Measurements from ENCODE around the gene RACGAP1. TPM values are rescaled to one million over a fixed set of nuclear protein-coding genes. Genes with fewer than 3 reads are reported as not detected.
"Not testable (repeated sequence)": the region's sequence is repeated elsewhere in the genome, so short reads cannot be mapped to it uniquely, and the experiment has no call there.

The RACGAP1 gene
- total RNA-seq, 2 donors from 2014 or later, result 132 to 145 TPM

DNA sequence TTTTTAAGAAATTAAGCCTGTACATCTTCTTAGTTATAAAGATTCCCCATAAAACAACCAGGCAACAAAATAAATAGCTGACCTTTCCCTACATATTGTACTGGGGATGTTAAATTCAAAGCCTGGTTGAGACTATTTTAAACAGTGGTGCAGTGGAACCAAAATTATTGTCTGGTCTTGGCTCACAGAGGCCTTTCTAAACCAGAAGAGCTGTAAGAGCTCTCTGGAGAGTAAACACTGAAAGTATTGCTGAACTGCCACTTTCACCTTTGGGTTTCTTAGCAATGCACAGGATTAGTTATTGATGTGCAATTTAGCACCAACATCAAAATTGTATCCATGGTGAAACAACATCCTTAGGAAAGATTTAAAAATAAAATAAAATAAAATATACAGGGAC is 20.6 kb downstream of the RACGAP1 start:
- no peak for ATAC-seq (replicated peaks)

DNA sequence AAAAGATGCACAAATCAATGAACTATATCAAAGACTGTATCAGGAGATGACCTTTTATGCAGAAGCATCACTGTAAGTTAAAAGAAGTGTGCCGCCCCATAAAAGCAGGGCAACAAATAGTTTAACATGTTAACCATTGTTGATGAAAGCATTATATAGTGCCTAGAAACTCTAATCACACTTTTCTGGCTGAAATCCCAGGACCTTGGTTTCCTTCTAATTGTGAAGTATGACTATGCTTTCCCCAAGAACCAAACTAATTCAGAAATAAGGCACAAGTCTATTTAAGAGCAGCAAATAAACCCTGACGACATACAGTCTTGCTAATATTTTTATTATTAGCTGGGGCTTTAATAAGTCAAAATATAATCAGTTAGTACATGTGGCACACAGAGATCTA is 21.7 kb downstream of the RACGAP1 start:
- ATAC-seq (replicated peaks), result no peak
- no peaks in the 10 kb centered on the region for H3K9me3 Mint-ChIP-seq
- H3K27me3 Mint-ChIP-seq, result no peaks in the 10 kb centered on the region
- H3K27ac Mint-ChIP-seq, result no peak overlapping the region
- H3K36me3 Mint-ChIP-seq (ENCODE audit: low read depth), result peaks cover 78% of the 10 kb centered on the region
- H3K4me1 Mint-ChIP-seq, result peaks cover 3% of the 10 kb centered on the region
- no peak overlapping the region for H3K4me3 Mint-ChIP-seq

More for the DNA sequence above, 20.6 kb downstream of the RACGAP1 start:
- Mint-ChIP-seq H3K9me3 (no peaks in the 10 kb centered on the region), H3K36me3 (ENCODE audit: low read depth) (peaks cover 72% of the 10 kb centered on the region), H3K4me3 (no peak overlapping the region), H3K4me1 (peaks cover 7% of the 10 kb centered on the region), H3K27ac (peak overlapping the region; percentile 41), H3K27me3 (no peaks in the 10 kb centered on the region)

DNA sequence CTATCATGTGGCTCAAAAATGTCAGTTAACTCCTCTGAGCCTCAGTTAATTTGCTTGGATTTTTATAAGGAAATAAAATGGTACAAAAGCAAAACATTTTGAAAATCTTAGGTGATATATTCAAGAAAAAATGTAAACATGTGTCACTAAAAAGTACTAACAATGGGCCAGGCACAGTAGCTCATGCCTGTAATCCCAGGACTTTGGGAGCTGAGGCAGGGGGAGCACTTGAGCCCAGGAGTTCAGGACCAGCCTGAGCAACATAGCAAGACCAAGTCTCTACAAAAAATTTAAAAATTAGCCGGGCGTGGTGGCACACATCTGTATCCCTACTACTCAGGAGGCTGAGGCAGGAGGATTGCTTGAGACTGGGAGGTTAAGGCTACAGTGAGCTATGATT is 26.8 kb downstream of the RACGAP1 start:
- ATAC-seq (replicated peaks), result no peak
- H3K36me3 Mint-ChIP-seq (ENCODE audit: low read depth), result peaks cover 96% of the 10 kb centered on the region
- no peak overlapping the region for H3K4me3 Mint-ChIP-seq
- no peaks in the 10 kb centered on the region for H3K9me3 Mint-ChIP-seq
- H3K4me1 Mint-ChIP-seq, result no peaks in the 10 kb centered on the region
- H3K27me3 Mint-ChIP-seq, result no peaks in the 10 kb centered on the region
- no peak overlapping the region for H3K27ac Mint-ChIP-seq

DNA sequence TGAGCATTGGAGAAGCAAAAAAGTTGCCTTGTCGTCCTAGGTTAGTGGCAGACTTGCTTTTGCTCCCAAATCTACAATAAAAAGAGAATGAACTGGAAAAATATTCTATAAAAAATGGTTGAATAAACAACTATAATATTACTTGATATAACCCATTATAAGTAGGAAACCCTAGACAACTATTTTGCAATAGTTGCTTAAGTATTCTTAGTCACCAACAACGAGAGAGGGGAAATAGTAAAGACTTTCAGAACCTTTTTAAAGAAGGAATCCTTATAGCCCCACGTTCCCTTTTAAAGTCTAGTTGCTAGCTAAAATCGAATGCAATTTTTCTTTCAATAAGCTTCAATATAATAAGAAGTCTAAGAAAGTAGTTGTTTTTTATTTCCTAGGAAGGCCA is 35.0 kb downstream of the RACGAP1 start:
- Mint-ChIP-seq H3K27ac (no peak overlapping the region), H3K36me3 (ENCODE audit: low read depth) (peaks cover 86% of the 10 kb centered on the region), H3K4me1 (peaks cover 10% of the 10 kb centered on the region), H3K4me3 (no peak overlapping the region), H3K9me3 (no peaks in the 10 kb centered on the region), H3K27me3 (no peaks in the 10 kb centered on the region)
- ATAC-seq (replicated peaks), result no peak

DNA sequence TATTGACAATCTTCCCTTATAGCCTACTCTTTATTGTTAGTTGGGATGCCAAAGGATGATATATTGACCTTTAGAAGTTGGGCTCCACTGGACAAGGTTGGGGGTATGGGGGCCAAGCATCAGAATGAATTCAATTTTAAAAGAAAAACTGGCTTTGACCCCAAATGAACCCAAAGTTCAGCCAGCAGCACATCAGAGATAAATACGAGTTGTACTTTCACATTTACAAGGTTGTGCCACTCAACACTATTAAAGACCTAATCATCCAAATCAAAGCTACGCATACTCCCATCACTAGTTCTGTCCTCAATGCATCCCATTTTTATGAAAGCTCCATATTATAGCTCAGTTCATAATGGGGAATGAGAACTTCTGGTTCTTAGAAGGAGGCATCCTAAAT is 35.9 kb downstream of the RACGAP1 start:
- H3K36me3 Mint-ChIP-seq (ENCODE audit: low read depth), result peaks cover 77% of the 10 kb centered on the region
- not testable (repeated sequence) for H3K27me3 Mint-ChIP-seq; H3K4me1 Mint-ChIP-seq; H3K27ac Mint-ChIP-seq; ATAC-seq (replicated peaks); H3K4me3 Mint-ChIP-seq; H3K9me3 Mint-ChIP-seq

DNA sequence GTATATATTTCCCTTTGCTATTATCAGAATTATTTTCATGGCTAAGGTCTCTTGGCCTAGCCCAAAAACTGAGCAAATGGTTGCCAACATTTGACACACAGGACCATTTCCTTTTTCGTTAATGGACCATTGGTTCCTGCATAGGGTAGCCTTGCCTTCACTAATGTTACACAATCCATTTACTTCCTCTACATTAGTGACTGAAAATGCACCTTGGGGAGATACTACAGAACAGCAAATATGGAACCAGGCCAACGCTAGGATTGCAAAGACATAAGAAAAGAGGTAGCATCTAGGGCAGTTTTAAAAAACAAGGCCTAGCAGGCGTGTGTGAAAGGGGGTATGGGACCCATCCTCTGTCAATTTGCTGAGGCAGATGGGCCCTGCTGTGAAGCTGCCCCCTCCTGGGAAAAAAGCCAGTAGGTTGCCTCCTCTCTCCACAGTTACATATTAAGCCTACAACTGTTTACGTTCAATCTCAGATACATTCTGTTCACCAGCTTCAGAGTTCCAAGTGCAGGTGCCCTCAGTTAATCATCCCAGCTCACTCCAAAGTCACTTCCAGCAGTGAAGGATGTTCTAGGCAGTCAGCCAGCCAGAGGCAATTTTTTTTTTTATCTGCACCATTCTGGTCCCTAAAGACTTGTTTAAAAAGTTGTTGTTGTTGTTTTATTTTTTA is 37.5 kb downstream of the RACGAP1 start:
- Mint-ChIP-seq H3K4me3 (no peak overlapping the region), H3K9me3 (no peaks in the 10 kb centered on the region), H3K4me1 (peaks cover 10% of the 10 kb centered on the region), H3K36me3 (ENCODE audit: low read depth) (peaks cover 60% of the 10 kb centered on the region), H3K27ac (no peak overlapping the region), H3K27me3 (no peaks in the 10 kb centered on the region)
- no peak for ATAC-seq (replicated peaks)

DNA sequence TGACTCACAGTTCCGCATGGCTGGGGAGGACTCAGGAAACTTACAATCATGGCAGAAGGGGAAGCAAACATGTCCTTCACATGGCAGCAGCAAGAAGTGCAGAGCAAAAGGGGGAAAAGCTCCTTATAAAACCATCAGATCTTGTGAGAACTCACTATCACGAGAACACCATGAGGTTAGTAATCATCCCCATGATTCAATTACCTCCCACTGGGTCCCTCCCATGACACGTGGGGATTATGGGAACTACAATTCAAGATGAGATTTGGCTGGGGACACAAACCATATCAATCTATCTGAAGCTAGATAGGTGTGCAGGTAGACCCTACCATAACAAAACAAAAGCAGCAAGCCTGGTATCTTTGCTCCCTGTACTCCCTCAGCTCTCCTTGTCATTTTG is 38.8 kb downstream of the RACGAP1 start:
- not testable (repeated sequence) for H3K4me1 Mint-ChIP-seq; ATAC-seq (replicated peaks); H3K9me3 Mint-ChIP-seq; H3K27me3 Mint-ChIP-seq; H3K4me3 Mint-ChIP-seq
- peak overlapping the region; percentile 36 for H3K27ac Mint-ChIP-seq
- H3K36me3 Mint-ChIP-seq (ENCODE audit: low read depth), result peaks cover 48% of the 10 kb centered on the region

DNA sequence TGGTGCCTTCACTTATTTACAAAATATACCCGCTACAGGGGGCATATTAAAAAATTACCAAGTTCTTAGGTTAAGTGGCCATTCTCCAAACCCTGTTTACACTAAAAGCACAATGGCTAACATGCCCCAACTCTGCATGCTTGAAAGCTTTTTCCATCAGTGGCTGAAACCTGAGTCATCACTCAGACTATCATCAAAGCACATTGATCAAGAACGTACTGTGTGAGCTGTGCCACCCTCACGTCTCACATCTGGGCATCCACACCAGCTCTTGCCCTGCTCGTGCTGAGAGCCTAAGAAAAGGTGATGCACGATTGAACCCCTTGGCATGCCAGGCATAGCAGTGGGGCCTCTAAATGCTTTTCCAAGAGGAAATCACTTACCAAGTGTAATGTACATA is 39.3 kb downstream of the RACGAP1 start:
- no peaks in the 10 kb centered on the region for H3K27me3 Mint-ChIP-seq
- peak; percentile 96 for ATAC-seq (replicated peaks)
- no peak overlapping the region for H3K4me3 Mint-ChIP-seq
- no peaks in the 10 kb centered on the region for H3K9me3 Mint-ChIP-seq
- H3K4me1 Mint-ChIP-seq, result peaks cover 10% of the 10 kb centered on the region
- H3K36me3 Mint-ChIP-seq (ENCODE audit: low read depth), result peaks cover 44% of the 10 kb centered on the region
- peak overlapping the region; percentile 36 for H3K27ac Mint-ChIP-seq

DNA sequence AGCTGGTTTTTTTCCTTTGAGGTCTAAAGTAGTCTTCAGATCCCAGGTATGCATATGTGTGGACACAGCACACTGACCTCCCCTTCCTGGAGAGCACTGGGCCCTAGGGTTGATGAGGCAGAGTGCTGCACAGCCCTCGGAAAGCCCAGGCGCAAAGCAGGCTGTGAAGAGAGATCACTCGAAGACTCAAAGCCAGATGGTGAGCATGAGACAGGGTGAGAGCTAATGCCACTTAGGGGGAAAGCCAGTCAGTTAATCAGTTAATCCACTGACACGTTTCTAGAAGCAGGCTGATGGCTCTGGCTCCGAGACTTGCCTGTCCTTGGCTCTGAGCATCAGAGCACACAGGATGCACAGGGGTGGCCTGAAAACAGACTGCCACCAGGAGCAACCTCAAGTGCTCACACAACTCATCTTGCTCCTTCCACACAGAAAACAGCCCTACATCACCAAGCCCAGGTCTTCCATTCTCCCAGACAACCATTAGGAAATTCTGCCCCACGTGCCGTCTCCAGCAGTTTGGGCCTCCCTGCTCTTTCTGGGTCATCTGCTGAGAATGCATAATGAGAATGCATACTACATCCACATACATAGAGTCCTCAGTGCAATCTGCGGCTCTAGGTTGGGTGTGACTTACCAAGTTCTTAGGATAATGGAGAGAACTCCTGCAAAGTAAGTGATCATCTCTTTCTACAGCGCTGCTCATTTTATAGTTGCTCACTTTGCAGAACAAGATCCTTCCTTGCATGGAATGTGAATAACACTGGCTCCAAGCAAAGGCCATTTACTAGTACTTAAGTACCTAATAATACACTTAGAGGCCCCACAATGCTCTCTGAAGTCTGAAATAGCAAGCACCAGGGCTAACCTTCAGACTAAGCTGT is 40.6 kb downstream of the RACGAP1 start:
- ATAC-seq (replicated peaks), result no peak
- peaks cover 31% of the 10 kb centered on the region for H3K36me3 Mint-ChIP-seq (ENCODE audit: low read depth)
- peaks cover 10% of the 10 kb centered on the region for H3K4me1 Mint-ChIP-seq
- no peaks in the 10 kb centered on the region for H3K27me3 Mint-ChIP-seq
- H3K4me3 Mint-ChIP-seq, result no peak overlapping the region
- no peaks in the 10 kb centered on the region for H3K9me3 Mint-ChIP-seq
- no peak overlapping the region for H3K27ac Mint-ChIP-seq

DNA sequence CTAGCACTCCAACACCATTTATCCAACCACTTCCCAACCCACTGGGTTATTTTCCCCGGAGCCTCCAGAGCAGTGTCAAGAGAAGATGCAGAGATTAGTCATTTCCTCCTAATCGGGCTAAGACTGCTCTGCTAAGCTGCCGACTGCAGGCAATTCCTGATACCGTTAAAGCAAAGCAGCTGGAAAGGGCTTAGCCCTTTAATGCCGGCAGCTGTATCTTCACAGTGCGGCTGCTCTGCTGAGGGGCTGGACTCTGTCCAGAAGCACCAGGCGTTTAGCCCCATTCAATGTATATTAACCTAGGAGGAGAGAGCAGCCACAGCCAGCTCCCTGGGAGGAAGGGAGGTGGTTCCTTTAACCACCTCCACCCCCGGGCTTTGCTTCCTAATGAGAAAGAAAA is 41.4 kb downstream of the RACGAP1 start:
- peaks cover 23% of the 10 kb centered on the region for H3K36me3 Mint-ChIP-seq (ENCODE audit: low read depth)
- no peak overlapping the region for H3K4me3 Mint-ChIP-seq
- H3K4me1 Mint-ChIP-seq, result peaks cover 10% of the 10 kb centered on the region
- H3K9me3 Mint-ChIP-seq, result no peaks in the 10 kb centered on the region
- no peak overlapping the region for H3K27ac Mint-ChIP-seq
- H3K27me3 Mint-ChIP-seq, result no peaks in the 10 kb centered on the region
- no peak for ATAC-seq (replicated peaks)

DNA sequence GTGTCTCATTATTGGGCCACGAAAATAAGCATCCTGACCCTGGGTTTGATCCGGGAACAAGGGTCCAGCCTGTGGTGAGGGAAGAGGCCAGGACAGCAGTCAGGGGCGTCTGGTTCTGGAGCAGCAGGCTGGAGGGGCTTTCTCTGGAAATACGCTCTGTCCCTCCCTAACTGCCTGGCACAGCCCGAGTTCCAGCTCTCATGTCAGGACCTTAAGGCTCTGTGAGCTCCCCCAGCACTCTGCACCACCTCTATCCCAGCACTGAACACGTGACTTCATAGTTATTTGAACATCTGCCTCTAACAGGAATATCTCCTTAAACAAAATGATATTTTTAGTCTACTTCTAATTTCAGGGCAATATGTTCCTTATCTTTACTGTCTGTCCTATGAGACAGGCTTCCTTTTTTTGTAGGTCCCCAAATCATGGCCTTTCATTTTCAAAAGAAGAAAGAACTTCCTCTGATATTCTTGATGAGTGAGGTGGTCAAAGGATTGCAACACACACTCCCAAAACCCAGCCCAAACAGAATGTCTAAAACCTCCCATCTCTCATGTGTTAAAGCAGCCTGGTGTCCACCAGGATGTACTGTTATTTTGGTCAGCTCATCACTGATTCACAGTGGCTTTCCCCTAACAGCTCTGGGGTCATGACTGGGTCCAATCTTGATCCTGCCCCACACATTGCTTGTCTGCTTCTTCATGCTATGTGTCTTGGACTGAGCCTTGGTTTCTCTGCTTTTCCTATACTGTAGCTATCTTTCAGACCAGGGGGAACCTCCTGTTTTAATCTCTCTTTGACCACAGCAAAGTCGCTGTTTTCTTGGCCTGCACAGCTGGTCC is 42.8 kb downstream of the RACGAP1 start:
- H3K27me3 Mint-ChIP-seq, result no peaks in the 10 kb centered on the region
- peaks cover 9% of the 10 kb centered on the region for H3K36me3 Mint-ChIP-seq (ENCODE audit: low read depth)
- H3K9me3 Mint-ChIP-seq, result no peaks in the 10 kb centered on the region
- H3K4me1 Mint-ChIP-seq, result peaks cover 10% of the 10 kb centered on the region
- no peak overlapping the region for H3K4me3 Mint-ChIP-seq
- no peak overlapping the region for H3K27ac Mint-ChIP-seq
- no peak for ATAC-seq (replicated peaks)

DNA sequence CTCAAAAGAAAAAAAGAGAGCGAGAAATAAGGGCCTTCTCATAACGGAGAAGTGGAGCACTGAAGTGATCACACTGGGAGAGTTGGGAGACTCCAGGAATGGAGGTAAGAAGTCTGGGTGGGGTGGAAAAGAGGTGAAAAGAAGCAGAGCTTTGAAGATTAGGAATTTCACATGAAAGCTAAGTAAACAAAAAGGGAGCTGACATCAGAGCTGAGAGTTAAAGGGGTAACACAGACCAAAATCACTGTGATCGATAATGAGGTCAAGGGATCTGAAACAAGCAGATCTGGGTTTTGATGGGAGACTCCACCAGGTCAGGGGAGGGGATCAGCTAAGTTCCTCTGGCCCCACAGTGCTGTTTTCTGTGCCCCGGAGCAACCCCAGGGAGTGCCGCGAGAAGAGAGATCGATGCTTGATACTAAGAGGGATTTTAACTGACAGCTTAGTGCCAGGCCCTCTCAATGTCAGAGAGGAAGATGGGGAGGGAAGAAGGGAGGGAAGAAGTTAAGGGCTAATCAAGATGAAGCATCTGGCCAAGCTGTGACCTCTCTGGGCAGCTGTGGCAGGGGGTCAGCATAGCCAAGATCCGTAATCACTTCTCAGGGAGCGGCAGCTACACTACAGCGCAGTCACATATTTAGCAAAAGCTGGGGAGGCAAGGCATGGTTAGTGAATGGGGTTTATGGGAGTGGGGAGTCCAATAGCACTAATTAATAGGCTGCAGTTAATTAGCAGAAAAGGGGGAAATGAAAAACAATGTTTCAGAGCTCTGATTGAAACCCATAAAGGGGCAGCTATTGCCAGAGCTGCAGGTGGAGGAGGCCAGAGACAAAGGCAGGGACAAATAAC is 44.6 kb downstream of the RACGAP1 start:
- no peak for ATAC-seq (replicated peaks)
- peak overlapping the region; percentile 4 for H3K27ac Mint-ChIP-seq

DNA sequence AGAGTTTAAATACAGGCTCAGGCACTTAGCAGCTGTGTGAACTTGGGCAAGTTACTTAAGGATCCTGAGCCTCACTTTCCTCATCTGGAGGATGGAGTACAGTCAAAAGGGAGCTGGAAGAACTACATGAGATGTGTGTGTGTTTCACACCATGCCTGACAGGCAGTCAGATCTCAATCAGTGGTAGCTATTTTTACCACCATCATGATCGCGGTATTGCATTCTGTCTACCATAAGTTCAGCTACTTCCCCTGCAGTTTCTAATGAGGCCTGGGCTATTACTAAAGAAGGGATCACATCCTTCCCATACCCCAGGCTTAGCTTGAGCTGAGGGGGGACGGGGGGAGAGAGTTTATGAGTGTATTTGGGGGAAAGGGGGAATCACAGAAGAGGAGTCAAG is 45.5 kb downstream of the RACGAP1 start:
- Mint-ChIP-seq H3K4me1 (no peaks in the 10 kb centered on the region), H3K27me3 (no peaks in the 10 kb centered on the region), H3K36me3 (ENCODE audit: low read depth) (no peaks in the 10 kb centered on the region), H3K27ac (no peak overlapping the region), H3K9me3 (no peaks in the 10 kb centered on the region), H3K4me3 (no peak overlapping the region)
- no peak for ATAC-seq (replicated peaks)

More for the DNA sequence above, 44.6 kb downstream of the RACGAP1 start:
- no peaks in the 10 kb centered on the region for H3K9me3 Mint-ChIP-seq
- H3K36me3 Mint-ChIP-seq (ENCODE audit: low read depth), result no peaks in the 10 kb centered on the region
- H3K4me1 Mint-ChIP-seq, result peaks cover 1% of the 10 kb centered on the region
- no peak overlapping the region for H3K4me3 Mint-ChIP-seq
- no peaks in the 10 kb centered on the region for H3K27me3 Mint-ChIP-seq

Measured in activated T-helper 17 cell treated with anti-CD3 and anti-CD28 coated beads, Interleukin-2, amount 50 U/mL, for 72 hours (primary cell).